ENCODE measurements around the gene ARL14EPL.

DNA sequence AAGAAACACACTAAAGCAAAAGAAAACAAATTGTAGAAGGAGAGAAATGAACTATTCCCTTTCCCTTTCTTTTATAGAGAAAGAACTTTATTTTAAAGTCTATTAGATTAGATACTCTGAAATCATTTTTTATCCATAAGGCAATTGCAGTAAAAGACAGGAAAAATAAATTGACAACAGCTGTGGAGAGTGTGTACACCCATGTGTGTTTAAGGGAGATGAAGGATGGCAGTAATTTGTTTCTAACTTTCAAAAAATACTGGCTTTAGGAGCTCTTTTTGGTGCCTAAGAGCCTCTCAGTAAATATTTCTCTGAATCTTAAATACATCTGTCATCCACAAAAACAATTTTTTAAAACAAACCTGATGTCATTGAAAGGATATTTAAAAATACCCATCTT lies 18.3 kb upstream of the ARL14EPL start:
- TF ChIP-seq POLR2A (IDR thresholded peaks at IDR 0.05): no peak
- no peak for TF ChIP-seq CTCF (IDR thresholded peaks at IDR 0.05)
- TF ChIP-seq POLR2AphosphoS5 (IDR thresholded peaks at IDR 0.05; ENCODE audit: insufficient read depth in 1 of 2, low read depth in 1 of 2): no peak

All from vagina (tissue), 2 donors.